GM20431 (cell line): ENCODE results near the gene KCND3.

ENCODE experiments used
- in situ Hi-C: fragments of 300-500 bp; cut with MseI, MboI; formaldehyde crosslinking; loops from one replicate; pipeline ENCODE4 v1.15.0; 2020; ENCODE audit warnings: low sequenced_read_pairs; ENCODE audit not compliant: unreplicated experiment

KCND3 gene

DNA sequence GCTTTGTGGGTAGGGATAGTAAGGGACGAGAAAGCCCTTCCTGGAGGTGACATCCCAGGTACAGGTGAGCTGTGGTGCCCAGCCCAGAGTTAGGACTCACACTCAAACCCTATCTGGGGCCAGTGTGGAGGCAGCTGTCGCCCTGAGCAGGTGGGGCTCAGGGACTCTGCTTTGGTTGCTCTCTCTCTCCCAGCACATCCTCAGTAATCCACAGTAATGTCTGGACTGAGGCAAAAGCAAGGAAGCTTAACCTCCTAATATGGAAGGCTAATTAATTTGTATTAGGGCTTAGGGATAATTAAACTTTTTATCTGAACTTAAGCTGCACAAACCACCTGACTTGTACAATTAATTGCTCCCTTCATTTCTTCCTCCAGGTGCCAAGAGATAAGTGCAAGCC is 195.5 kb downstream of the KCND3 start:
- in situ Hi-C loops = no loop called here

DNA sequence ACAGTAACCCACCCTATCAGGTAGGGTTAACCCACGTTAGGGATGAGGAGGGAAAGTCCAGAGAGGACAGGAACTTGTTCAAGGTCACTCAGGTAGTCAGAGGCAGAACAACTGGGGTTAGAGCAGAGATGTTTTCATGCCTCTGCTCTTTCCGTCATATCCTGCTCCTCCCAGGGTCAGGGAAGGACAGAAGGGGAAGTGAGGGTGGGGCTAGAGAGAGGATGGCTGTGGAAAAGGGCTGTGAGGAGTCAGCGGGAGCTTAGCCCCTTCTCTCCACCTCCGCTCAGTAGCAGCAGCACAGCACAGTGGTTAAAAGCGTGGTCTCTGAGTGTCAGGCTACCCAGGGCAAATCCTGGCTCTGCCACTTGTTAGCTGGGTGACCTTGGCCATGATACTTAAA is 197.2 kb downstream of the KCND3 start:
- in situ Hi-C loops = no loop called here

DNA sequence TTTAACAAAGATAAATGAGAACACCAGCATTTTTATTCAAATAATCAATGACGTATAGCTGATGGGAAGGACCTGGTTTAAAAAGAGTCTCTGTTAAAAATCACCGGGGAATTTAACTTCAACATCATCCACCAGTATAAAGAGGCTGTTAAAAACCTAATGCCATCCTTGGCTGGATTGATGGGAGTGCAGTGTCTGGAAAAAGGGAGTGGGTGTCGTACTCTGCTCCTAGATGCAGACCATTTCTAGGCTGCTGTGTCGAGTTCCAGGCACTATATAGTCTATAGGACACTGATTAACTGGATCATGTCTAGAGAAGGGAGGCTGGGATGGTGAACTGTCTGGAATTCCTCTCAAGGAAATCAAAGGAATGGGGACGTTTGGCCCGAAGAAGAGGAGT is 197.7 kb downstream of the KCND3 start:
- in situ Hi-C loops = no loop called here

DNA sequence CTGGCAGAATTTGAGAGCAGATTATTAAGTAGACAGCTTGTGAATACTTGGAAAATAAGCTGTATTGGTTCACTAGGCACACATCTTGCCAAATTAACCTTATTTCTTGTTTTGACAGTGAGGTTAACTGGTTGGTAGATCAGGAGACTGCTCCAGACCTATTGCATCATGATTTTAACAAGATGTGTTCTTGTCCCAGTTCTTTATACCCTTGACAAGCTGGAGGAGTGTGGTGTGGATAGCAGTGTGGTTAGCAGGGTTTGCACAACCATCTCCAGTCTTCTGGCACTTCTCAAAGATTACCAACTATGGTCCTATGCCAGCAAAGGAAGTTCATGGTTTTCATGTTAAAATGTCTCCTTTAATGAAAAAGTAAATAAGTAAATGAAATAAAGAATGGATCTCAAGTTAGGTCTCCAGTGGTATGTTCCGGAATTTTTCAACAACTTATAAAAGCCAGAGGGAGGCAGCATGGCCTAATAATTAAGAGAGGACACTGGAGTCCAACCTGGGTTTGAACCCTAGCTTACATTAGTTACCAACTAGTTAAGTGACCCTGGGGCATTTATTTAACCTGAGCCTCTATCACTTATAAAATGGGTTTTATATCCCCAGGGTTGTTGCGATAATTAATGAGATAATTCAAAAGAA is 199.7 kb downstream of the KCND3 start:
- in situ Hi-C loops = no loop called here

DNA sequence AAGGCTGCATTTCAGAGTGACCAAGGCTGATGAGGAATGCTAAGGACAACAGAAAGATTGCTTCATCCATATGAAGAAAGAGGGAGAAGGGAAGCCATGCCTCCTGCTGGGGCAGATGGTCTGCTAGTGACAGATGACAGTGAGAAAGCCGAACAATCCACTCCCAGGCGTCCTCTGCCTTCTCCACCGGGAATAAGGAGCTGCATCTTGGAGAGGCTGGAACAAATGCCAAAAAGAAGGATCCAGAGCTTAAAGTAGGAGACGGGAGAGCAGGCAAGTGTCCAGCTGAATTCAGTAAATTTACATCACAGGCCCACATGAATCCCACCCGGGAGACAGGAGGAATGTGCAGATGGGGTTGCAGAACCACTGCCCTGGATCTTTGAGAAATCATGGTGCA is 200.3 kb downstream of the KCND3 start:
- in situ Hi-C loops = no loop called here

DNA sequence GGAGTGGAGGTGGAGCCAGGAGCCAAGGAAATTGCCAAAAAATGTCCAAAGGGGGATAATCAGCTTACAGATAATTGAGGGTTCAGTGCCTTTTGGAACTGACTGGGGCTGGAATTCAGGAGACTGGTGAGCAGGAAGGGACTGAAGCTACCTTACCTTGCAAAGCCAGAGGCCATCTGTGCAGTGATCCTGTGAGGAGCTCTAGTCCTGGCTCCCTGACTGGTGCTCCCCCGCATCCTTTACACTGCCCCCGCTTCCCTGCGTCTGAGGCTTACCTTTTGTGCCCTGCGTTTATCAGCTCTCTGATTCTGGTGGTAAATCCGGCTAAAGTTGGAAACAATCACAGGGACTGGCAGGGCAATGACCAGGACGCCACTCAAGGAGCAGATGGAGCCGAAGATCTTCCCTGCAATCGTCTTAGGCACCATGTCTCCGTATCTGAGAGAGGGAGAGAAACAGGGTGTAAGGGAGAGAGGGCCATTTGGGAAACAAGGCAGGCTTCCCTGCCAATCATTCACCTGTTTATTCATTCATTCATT is 202.7 kb downstream of the KCND3 start:
- in situ Hi-C loops = no loop called here

DNA sequence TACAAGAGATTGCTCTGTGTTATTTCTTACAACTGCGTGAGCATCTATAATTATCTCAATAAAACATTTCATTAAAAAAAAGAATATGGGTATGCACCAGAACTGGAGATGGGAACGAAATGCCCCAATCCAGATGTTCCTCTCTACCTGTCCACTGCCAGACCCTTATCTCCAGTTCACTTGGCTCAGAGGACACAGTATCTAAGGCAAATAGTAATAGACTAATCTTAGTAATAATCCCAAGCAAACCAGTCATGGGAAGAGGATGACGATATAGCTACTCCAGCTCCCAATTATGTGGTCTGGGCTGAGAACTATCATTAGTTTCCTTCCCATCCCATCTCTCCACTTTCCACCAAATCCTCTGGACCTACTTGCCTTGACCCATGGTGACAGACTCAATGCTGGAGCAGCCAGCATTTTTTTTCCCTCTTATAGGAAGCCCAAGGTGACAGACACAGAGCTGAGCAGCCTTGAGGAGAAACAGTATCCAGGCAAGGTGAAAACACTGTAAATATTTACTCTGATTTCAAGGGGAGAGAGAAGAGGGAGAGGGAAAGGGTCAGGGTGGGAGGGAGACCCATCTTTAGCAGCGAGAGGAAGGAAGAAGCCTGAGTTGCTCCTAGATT is 205.1 kb downstream of the KCND3 start:
- in situ Hi-C loops = no loop called here

DNA sequence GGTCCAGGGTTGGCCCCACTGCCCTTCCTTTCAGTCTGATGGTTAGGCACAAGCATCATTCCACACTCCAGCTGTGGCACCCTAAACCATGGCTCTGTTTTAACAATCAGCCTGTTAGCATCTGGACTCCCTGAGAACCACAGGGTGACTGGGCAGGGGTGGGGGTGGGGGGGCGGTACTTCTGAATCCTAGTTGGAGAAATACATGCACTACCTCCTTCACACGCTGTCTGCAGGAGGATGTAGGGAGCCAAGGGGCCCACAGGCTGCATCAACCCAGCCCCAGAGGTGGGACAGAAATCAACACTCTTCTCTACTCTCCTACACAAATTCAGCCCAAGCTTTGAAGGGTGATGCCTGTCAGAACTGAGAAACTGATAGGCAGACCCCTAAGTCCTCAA is 209.9 kb downstream of the KCND3 start:
- in situ Hi-C loops = no loop called here

DNA sequence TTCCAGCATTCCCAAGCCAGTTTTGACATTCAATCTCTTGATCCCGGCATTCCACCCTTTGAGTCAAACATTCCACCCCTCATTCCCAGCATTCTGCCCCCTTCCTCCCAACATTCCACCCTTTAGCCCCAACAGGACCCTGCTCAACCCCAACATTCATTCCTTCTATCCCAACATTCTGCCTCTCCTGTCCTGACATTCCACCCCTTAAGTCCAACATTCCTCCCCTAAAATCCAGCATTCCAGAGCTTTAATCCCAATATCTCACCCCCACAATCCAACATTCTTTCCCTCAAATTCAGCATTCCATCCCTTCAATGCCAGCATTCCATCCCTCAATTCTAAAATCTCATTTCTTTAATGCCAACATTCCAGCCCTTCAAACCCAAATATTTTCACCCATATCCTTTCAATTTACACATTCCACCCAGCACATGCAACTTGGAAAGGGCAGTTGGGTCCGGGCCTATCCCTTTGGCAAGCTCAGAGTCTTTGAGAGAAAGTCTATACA is 210.9 kb downstream of the KCND3 start:
- in situ Hi-C loops = no loop called here

DNA sequence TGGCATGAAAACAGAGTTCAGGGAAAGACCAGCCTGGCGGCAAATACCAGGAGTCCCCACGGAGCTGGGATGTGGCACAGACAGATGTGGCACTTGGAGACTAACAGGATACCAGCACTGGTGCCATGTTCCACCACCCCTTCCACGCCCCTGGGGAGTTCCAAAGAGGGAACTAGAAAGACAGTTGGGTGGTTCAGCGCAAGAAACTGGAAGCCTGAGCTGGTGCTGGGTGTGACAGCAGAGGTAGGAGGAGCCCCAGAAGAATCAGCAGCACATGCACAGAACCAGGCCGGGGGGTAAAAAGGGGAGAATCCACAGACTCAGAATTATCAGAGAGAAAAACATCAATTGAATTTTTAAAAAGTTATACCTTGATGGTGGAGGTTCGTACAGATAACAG is 211.4 kb downstream of the KCND3 start:
- in situ Hi-C loops = no loop called here

DNA sequence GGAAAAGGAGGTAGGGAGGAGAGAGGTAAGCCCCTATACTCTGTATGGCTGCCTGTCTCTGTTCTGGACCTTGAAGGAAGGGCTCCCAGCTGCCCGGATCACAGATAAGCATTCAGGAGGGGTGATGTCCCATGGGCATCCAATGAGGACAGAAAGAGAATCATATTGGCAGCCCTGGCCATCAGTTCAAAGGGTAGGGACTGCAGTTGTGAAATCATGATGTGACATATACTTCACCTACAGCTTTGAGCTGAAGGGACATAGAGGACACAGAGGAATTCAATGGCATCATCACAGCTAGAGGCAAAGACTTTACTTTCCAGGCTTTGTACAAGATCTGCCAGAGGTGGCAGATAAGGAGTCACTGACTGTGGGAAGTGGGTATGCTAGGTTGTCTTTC is 212.2 kb downstream of the KCND3 start:
- in situ Hi-C loops = no loop called here

DNA sequence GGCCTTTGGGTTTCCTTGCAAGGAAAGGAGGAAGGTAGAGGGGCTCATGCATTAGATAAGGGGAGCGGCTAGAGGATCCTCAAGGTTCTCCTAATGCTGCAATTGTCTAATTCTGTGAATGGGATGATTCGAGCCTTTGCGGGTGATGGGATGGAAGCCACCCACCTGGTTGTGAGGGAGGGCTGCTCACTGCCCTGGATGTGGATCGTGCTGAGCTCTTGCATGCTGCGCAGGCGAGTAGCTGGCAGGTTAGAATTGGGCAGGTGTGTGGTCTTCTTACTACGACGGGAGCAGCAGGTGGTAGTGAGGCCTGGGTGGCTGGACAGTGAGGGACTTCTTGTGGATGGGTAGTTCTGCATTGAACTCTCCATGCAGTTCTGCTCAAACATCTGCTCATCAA is 212.6 kb downstream of the KCND3 start:
- in situ Hi-C loops = no loop called here

DNA sequence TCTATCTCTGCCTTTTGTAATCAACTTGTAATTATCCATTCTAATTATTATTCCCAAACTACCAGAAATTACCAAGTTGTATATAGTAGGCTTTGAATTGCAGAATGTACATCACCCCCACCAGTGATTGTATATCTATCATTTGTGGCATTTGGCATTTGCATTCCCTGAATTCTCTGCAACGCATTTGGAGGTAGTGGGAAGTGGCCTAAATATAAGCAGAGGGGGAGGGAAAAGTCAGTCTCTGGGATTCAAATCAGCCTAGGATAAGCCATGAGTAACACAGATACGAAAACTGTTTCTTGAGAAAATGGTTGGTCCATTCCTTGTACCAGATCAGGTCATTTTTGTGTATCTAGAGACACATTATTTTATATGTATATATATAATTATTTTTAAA is 213.1 kb downstream of the KCND3 start:
- in situ Hi-C loops = no loop called here

DNA sequence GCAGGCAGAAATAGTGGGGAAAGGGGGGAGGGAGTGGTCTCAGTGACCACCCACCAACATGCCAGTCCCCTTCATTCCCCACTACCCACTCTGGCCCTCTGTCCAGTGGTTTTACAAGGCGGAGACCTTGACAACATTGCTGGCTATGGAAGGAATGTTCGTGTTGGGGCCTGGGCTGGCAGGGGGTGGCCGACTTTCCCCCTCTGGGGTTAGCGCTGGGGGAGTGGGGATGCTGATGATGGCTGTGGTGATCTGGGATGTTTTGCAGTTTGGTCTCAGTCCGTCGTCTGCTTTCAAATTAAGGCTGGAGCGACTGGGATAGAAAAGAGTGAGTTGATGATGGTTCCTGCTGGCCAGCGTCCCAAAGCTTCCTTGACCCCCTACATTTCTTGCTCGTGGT is 213.5 kb downstream of the KCND3 start:
- in situ Hi-C loops = no loop called here

DNA sequence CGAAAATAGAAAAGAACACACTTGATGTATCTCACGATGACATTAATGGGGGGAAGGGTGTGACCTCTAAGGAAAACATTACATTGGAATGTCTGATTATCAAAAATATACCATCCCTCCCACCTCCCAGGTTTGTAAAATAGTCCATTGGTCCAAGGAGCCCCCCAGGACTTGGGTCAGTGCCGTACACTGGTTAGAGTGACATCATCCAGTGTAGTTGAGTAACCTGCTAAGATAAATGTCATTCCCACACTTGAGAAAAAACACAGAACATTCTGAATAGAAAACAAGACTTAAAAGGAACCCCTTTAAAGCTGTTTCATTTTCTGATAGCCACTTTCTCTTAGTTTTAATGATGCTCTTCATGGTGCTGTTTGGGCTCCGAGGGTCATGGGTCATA is 218.6 kb downstream of the KCND3 start:
- in situ Hi-C loops = no loop called here

DNA sequence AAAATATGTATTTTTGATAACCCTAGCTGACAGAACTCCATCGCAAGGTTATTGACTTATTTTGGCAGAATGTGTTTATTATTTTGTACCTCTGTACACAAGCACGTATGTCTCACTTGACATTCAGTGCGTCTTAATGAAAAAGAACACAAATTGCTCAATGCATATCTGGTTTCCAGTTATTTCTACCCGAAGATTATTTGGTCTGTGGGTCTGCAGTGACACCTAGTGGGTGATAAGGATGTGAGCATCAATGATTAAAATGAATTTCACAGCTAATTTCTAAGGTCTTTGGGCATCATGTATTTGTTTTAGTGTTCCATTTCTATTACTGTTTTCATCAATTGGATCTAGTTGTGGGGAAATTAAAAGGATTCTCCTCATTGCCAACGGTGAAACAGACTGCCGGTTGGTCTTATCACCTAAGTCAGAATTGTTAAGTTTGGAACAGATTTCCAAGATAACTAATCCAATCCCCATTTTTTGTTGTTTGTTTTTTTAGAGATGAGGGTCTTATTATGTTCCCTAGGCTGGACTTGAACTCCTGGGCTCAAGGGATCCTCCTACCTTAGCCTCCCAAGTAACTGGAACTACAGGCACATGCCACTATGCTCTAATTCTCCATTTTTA is 219.8 kb downstream of the KCND3 start:
- in situ Hi-C loops = no loop called here

DNA sequence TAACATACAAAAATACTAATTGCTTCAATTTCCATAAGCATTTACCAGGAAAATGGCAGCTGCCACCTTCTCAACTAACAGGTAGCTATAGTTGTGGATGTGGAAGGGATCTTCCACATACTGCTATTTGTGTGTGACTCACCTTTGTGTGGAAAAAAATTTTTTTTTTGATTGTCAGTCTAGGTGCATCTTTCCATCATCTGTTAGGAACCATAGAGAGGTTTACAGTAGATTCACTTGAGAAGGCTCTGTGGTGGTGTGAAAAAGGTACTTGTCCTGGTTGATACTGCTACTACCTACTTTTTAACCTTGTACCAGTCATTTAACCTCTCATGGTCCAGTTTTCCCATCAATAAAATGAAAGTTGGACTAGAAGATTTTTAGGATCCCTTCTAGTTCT is 220.8 kb downstream of the KCND3 start:
- in situ Hi-C loops = no loop called here

DNA sequence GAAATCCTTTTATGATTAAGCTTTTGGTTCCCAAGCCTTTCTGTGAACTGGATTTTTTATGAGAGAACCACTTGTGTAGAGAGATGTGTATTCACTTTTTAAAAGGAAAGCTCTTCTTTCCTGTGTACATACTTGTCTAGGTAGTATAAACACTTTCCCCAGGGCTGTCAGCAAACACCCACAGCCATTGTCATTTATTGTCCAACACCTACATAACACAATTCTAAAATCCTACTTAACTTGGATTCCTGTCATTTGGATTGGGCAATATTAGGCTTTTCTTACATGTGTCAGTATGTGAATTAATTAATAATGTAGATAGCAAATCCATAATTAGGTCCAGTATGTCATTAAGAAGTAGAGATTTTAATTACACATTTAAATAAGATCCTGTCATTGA is 221.4 kb downstream of the KCND3 start:
- in situ Hi-C loops = no loop called here

DNA sequence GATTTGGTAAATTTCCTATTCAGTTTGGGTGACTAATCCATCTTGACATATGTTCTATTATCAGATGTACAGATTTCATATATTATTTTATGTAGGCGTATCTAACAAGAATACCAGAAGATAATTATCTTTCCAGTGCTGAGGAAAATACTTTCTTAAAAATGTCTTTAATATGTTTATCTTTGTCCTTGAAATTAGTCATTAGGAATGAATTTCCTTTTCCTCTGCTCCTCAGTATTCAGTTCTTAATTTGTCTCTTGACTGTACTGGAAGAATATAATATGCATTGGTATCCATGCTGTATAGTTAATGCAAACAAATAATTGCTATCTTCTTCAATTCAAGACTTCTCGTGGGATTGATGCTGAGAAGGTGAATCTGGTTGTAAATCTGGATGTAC is 227.1 kb downstream of the KCND3 start:
- in situ Hi-C loops = no loop called here

DNA sequence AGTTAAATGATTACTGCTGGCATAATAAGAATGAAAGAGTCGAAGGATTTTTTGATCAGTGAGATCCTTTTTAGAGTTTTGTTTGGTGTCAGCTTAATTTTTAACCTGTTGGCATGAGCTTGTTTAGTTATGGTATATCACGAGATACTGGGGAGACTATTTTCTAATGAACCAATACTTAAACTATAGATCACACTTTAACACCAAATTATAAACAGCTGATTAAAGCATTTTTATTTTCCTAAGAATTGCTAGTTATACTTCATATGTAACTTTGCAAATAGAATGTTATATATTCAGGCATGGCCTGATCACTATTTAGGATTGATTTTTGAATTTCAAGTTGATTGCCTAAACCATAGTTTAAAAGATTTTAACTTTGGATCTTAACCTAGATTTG is 227.8 kb downstream of the KCND3 start:
- in situ Hi-C loops = no loop called here

DNA sequence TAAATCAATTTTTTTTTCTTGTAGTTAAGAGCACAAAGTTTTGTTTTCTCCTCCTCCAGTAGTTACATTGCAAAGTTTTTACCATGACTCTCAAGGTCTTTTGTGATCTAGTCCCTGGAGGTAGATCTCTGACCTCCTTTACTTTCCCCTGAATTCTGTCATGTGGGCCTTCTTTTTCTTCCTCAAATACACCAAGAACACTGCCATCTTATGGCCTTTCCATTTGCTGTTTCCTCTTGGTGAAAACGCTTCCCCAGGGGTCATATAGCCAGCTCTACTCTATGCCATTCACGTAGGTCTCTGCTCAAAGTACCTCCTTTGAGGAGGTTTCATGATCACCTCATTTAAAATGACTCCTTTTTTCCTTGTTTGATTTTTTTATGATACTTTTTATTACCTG is 231.1 kb downstream of the KCND3 start:
- in situ Hi-C loops = no loop called here
